Activated B cell treated with CpG ODN at 0.5 μM for 24 hours (primary cell): Measurements from ENCODE around the gene CMPK1. TPM values are rescaled to one million over a fixed set of nuclear protein-coding genes. Genes with fewer than 3 reads are reported as not detected.

Experiments used
- ATAC-seq: fragments of 200-7000 bp; cut with Tn5 transposase; one replicate; pipeline ENCODE4 v1.10.0; 2021; ENCODE audit warnings: low read depth, mild to moderate bottlenecking, moderate library complexity
- CTCF ChIA-PET: fragments of 350-600 bp; sonication (Branson Sonifier 250); formaldehyde crosslinking; loops from one replicate; lab custom pipeline; 2021; ENCODE audit warnings: antibody characterized with exemption; lab: Charles Lee
- POLR2A ChIA-PET: fragments of 350-600 bp; sonication (Branson Sonifier 250); formaldehyde crosslinking; loops from one replicate; lab custom pipeline; 2021; ENCODE audit warnings: antibody characterized with exemption; lab: Charles Lee
- DNase-seq: peaks from one replicate; pipeline ENCODE4 v3.0.0; 2022
- H3K27ac Mint-ChIP-seq: one replicate; pipeline ENCODE4 v1.8.0; 2020; ENCODE audit warnings: mixed read lengths
- H3K27me3 Mint-ChIP-seq: one replicate; pipeline ENCODE4 v1.8.0; 2021; ENCODE audit warnings: mixed read lengths
- H3K36me3 Mint-ChIP-seq: one replicate; pipeline ENCODE4 v1.8.0; 2021; ENCODE audit warnings: low read depth, mixed read lengths
- H3K4me1 Mint-ChIP-seq: one replicate; pipeline ENCODE4 v1.8.0; 2021; ENCODE audit warnings: mixed read lengths
- H3K4me3 Mint-ChIP-seq: one replicate; pipeline ENCODE4 v1.8.0; 2020; ENCODE audit warnings: mild to moderate bottlenecking, mixed read lengths
- H3K9me3 Mint-ChIP-seq: one replicate; pipeline ENCODE4 v1.8.0; 2020; ENCODE audit warnings: mixed read lengths
- intact Hi-C: fragments of 100-400 bp; cut with micrococcal nuclease; formaldehyde crosslinking; loops from one replicate; pipeline ENCODE4 v1.15.1; 2024
- total RNA-seq: library from RNA; stranded (reverse); gene quantifications from 2 replicates; pipeline ENCODE4 v1.2.3, GENCODE V29; 2022
- TF ChIP-seq, protein P1 (sequence below): fragments of 200-600 bp; IDR thresholded peaks from one replicate; pipeline ENCODE4 v1.8.0; 2022; ENCODE audit warnings: antibody characterized with exemption, mild to moderate bottlenecking

The CMPK1 gene
- total RNA-seq, 1 donor from 2014 or later = 97.1 TPM

DNA sequence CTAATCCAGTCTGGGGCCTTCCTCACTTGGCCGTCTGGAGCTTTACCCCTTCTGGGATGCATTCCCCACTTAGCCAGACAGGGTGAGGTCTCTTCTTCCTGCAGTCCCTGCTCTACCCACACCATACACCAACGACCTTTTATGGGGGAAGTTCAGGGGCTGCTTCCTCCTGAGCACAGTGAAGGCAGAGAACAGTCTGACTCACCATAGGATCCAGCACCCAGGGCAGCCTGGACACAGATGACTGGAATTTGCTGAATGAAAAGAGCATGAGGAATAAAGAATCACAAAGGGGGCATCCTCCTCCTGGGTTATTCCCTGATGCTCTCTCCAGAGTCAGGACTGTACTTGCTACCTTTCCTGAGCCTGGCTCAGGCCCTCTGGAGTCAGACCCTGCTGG, 77.8 kb downstream of the CMPK1 start:
- ChIA-PET CTCF (no interaction called here), POLR2A (no interaction called here)
- ATAC-seq = no peak
- no peak for DNase-seq
- no peak overlapping the region for H3K27ac Mint-ChIP-seq
- no peaks in the 10 kb centered on the region for H3K9me3 Mint-ChIP-seq
- no peak overlapping the region for H3K4me3 Mint-ChIP-seq
- TF ChIP-seq, protein P1, sequence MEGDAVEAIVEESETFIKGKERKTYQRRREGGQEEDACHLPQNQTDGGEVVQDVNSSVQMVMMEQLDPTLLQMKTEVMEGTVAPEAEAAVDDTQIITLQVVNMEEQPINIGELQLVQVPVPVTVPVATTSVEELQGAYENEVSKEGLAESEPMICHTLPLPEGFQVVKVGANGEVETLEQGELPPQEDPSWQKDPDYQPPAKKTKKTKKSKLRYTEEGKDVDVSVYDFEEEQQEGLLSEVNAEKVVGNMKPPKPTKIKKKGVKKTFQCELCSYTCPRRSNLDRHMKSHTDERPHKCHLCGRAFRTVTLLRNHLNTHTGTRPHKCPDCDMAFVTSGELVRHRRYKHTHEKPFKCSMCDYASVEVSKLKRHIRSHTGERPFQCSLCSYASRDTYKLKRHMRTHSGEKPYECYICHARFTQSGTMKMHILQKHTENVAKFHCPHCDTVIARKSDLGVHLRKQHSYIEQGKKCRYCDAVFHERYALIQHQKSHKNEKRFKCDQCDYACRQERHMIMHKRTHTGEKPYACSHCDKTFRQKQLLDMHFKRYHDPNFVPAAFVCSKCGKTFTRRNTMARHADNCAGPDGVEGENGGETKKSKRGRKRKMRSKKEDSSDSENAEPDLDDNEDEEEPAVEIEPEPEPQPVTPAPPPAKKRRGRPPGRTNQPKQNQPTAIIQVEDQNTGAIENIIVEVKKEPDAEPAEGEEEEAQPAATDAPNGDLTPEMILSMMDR = no peak
- H3K36me3 Mint-ChIP-seq = no peaks in the 10 kb centered on the region
- intact Hi-C loops = no loop called here
- peaks cover under 1% of the 10 kb centered on the region for H3K4me1 Mint-ChIP-seq
- peaks cover 29% of the 10 kb centered on the region for H3K27me3 Mint-ChIP-seq

DNA sequence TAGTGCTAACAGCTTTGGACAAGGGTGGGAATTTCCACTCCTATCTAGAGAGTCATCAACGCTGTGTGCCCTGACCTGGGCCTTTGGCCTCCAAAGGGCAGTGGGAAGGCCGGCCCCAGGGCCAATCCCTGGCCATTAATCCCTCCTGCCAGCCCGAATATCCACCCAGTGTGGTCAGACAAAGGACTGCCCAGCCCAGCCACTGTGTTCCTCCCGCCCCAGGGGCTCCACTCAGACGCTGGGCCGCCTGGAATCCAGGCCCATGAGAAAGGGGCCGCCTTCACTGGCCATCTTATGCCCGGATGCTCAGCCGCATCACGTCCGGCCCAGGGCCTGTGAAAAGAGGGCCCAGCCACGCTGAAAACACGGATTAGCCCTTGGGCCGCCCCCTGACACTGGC, 78.8 kb downstream of the CMPK1 start:
- no peak for DNase-seq
- Mint-ChIP-seq H3K36me3 (no peaks in the 10 kb centered on the region), H3K9me3 (no peaks in the 10 kb centered on the region), H3K4me1 (peaks cover 5% of the 10 kb centered on the region), H3K4me3 (no peak overlapping the region), H3K27me3 (peaks cover 34% of the 10 kb centered on the region), H3K27ac (no peak overlapping the region)
- CTCF ChIA-PET = no interaction called here
- POLR2A ChIA-PET = no interaction called here
- TF ChIP-seq, protein P1 = no peak
- ATAC-seq = no peak
- intact Hi-C loops = no loop called here

DNA sequence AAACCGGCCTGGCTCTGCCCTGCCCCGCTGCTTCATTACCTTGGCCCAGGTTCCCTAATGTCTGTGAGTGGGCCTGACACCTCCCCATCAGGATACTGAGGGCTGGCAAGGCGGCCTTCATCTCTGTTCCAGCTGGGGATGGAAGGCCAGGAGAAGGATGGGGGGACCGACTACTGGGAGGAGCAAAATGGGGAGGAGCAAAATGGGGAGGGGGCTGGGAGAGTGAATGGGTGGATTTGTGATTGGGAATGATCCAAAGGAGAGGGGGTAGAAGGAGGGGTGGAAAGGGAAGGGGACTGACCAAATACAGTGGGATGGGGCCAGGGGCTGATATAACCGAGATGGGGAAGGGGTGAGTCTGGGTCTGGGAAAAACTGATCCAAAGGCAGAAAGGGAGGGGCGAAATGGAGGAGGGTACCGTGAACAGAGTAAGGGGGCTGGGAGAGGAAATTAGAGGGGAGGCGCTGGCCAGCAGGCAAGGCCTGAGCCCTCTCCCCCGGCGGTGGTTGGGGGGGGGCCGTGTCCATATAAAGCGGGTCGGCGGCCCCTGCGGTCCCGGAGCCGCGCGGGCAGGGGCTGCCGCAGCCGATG, 82.2 kb downstream of the CMPK1 start, which contains the start of gene FOXE3:
Gene FOXE3, plus strand, starts transcription at position 558 of the 591 bp plus-strand sequence. Its CDS starts 31 bp downstream, at position 589.
- H3K36me3 Mint-ChIP-seq = no peaks in the 10 kb centered on the region
- H3K4me3 Mint-ChIP-seq = no peak within 1 kb of the TSS
- H3K4me1 Mint-ChIP-seq = peaks cover 7% of the 10 kb centered on the region
- H3K27ac Mint-ChIP-seq = no peak within 1 kb of the TSS
- no peaks in the 10 kb centered on the region for H3K9me3 Mint-ChIP-seq
- CTCF ChIA-PET = no interaction called here
- intact Hi-C loops = no loop called here
- ATAC-seq = no peak
- POLR2A ChIA-PET = no interaction called here
- peaks cover 60% of the 10 kb centered on the region for H3K27me3 Mint-ChIP-seq
- TF ChIP-seq, protein P1 = no peak
- DNase-seq = no peak

DNA sequence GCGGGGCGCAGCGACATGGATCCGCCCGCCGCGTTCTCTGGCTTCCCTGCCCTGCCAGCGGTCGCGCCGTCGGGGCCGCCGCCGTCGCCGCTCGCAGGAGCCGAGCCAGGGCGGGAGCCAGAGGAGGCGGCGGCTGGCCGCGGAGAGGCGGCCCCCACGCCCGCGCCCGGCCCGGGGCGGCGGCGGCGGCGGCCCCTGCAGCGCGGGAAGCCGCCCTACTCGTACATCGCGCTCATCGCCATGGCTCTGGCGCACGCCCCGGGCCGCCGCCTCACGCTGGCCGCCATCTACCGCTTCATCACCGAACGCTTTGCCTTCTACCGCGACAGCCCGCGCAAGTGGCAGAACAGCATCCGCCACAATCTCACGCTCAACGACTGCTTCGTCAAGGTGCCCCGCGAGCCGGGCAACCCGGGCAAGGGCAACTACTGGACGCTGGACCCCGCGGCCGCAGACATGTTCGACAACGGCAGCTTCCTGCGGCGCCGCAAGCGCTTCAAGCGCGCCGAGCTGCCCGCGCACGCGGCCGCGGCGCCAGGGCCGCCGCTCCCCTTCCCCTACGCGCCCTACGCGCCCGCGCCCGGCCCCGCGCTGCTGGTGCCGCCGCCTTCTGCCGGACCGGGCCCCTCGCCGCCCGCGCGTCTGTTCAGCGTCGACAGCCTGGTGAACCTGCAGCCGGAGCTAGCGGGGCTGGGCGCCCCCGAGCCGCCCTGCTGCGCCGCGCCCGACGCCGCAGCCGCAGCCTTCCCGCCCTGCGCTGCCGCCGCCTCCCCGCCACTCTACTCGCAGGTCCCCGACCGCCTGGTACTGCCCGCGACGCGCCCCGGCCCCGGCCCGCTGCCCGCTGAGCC, 83.0 kb downstream of the CMPK1 start:
- DNase-seq = no peak
- POLR2A ChIA-PET = no interaction called here

More for the DNA sequence above, 83.0 kb downstream of the CMPK1 start:
- intact Hi-C loops = no loop called here
- no peak overlapping the region for H3K27ac Mint-ChIP-seq
- TF ChIP-seq, protein P1 = no peak
- H3K4me1 Mint-ChIP-seq = peaks cover 7% of the 10 kb centered on the region
- peaks cover 65% of the 10 kb centered on the region for H3K27me3 Mint-ChIP-seq
- no peaks in the 10 kb centered on the region for H3K36me3 Mint-ChIP-seq
- H3K4me3 Mint-ChIP-seq = no peak overlapping the region
- ATAC-seq = no peak
- no peaks in the 10 kb centered on the region for H3K9me3 Mint-ChIP-seq
- CTCF ChIA-PET = no interaction called here
